ENCODE measurements around the gene OR2F1. TPM values are rescaled to one million over a fixed set of nuclear protein-coding genes. Genes with fewer than 3 reads are reported as not detected.

The OR2F1 gene
- total and polyA plus RNA-seq, 2 experiments from 2014 or later, result not detected

DNA sequence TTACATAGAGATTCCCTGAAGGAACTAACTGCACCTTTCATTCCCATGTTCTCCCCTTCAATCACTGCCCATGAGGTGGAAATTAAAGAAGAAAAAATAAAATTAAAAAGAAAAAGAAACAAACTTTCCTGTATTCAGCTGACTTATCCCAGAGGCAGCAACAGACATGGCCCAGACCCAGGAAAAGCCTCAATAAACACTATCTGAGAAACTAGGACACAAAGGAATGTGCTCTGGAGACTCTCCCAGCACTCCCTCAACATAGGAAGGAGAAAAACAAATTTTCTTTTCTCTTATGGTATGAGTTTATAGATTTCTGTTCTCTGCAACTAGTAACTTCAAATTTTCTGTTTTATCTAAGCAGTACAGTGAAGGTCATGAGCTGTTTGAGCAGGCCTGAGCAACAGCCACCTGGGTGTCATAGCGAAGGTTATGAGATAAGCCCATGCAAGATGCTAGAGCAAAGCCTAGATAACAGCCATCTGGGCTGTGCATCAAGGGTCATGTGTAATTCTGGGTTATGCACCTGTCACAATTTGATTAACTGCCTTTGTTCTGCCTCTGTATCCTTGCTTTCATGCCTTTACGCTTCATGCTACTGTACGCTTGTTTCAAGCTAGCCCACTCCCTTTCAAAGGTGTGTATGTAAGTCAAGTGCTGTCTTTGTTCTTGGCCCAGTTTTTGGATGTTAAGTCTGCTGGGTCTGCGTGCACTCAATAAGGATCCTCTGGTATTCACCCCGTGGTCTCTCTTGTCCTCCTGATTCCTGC, 34.5 kb downstream of the OR2F1 start:
- H3K27ac ChIP-seq, result peak overlapping the region; percentile 31
- no peaks in the 10 kb centered on the region for H3K36me3 ChIP-seq (replicated peaks; ENCODE audit: insufficient read depth, low read depth)
- no peaks in the 10 kb centered on the region for H3K4me1 ChIP-seq (ENCODE audit: insufficient read depth)
- H2AFZ ChIP-seq, result no peak overlapping the region
- DNase-seq (ENCODE audit: low spot score), result no peak
- H4K20me1 ChIP-seq (ENCODE audit: insufficient read depth, poor library complexity, severe bottlenecking), result no peaks in the 10 kb centered on the region
- H3K9me3 ChIP-seq (ENCODE audit: low read depth), result no peaks in the 10 kb centered on the region
- no peaks in the 10 kb centered on the region for H3K27me3 ChIP-seq
- H3K4me2 ChIP-seq, result no peak overlapping the region
- H3K79me2 ChIP-seq, result no peaks in the 10 kb centered on the region
- H3K4me3 ChIP-seq, result no peak overlapping the region
- TF ChIP-seq EZH2 (IDR thresholded peaks at IDR 0.05; ENCODE audit: borderline replicate concordance), result no peak
- TF ChIP-seq, protein P1, sequence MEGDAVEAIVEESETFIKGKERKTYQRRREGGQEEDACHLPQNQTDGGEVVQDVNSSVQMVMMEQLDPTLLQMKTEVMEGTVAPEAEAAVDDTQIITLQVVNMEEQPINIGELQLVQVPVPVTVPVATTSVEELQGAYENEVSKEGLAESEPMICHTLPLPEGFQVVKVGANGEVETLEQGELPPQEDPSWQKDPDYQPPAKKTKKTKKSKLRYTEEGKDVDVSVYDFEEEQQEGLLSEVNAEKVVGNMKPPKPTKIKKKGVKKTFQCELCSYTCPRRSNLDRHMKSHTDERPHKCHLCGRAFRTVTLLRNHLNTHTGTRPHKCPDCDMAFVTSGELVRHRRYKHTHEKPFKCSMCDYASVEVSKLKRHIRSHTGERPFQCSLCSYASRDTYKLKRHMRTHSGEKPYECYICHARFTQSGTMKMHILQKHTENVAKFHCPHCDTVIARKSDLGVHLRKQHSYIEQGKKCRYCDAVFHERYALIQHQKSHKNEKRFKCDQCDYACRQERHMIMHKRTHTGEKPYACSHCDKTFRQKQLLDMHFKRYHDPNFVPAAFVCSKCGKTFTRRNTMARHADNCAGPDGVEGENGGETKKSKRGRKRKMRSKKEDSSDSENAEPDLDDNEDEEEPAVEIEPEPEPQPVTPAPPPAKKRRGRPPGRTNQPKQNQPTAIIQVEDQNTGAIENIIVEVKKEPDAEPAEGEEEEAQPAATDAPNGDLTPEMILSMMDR (IDR thresholded peaks at IDR 0.05; ENCODE audit: poor library complexity), result no peak
- TF ChIP-seq EZH2phosphoT487 (IDR thresholded peaks at IDR 0.05; ENCODE audit: low read depth, severe bottlenecking, unreplicated experiment), result no peak
- 85% methylated on average over 5 of the region's 5 CpGs for WGBS (ENCODE audit: low lambda C conversion rate, missing lambda C conversion rate)
- no peaks in the 10 kb centered on the region for H3K9me2 ChIP-seq (replicated peaks; ENCODE audit: insufficient read depth)

DNA sequence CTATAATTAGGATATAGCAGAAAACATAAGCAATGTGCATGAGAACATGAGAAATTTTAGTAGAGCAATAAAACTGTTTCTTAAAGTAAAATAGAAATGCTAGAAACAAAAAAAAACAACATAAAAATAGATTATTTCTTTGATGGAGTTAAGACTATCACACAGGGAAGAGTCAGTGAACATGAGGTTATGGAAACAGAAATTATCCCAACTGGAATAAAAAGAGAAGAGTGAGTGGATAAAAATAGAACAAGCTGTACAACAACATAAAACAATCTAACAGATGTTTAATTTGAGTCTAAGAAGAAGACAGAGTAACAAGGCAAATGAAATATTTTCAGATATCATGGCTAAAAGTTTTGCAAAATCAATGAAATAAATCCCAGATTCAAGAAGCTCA, 38.0 kb downstream of the OR2F1 start:
- H3K9me2 ChIP-seq (replicated peaks; ENCODE audit: insufficient read depth), result no peaks in the 10 kb centered on the region
- H3K27me3 ChIP-seq, result no peaks in the 10 kb centered on the region
- H2AFZ ChIP-seq, result no peak overlapping the region
- TF ChIP-seq EZH2phosphoT487 (IDR thresholded peaks at IDR 0.05; ENCODE audit: low read depth, severe bottlenecking, unreplicated experiment), result no peak
- TF ChIP-seq EZH2 (IDR thresholded peaks at IDR 0.05; ENCODE audit: borderline replicate concordance), result no peak
- TF ChIP-seq, protein P1 (IDR thresholded peaks at IDR 0.05; ENCODE audit: poor library complexity), result no peak
- H3K79me2 ChIP-seq, result no peaks in the 10 kb centered on the region
- no peaks in the 10 kb centered on the region for H3K4me1 ChIP-seq (ENCODE audit: insufficient read depth)
- H3K4me3 ChIP-seq, result no peak overlapping the region
- H3K9me3 ChIP-seq (ENCODE audit: low read depth), result no peaks in the 10 kb centered on the region
- no peak for DNase-seq (ENCODE audit: low spot score)
- no peaks in the 10 kb centered on the region for H4K20me1 ChIP-seq (ENCODE audit: insufficient read depth, poor library complexity, severe bottlenecking)
- no peak overlapping the region for H3K4me2 ChIP-seq
- H3K27ac ChIP-seq, result no peak overlapping the region
- no peaks in the 10 kb centered on the region for H3K36me3 ChIP-seq (replicated peaks; ENCODE audit: insufficient read depth, low read depth)

DNA sequence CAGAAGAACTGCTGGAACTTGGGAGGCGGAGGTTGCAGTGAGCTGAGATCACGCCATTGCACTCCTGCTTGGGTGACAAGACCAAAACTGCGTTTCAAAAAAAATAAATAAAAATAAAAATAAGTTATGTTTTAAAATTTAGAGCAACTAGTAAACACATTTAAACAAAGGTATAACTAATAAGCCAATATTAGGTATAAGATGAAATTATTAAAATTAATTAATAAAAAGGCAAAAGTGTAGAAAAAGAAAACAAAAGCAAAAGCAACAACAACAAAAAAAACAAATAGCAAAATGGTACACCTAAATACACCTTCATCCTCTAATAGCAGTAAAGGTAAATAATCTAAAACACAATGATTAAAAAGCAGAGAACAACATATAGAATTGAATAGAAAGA, 39.3 kb downstream of the OR2F1 start:
- WGBS (ENCODE audit: low lambda C conversion rate, missing lambda C conversion rate), result 91% methylated on average over 3 of the region's 3 CpGs

More for the DNA sequence above, 39.3 kb downstream of the OR2F1 start:
- no peaks in the 10 kb centered on the region for H3K9me2 ChIP-seq (replicated peaks; ENCODE audit: insufficient read depth)
- no peak overlapping the region for H2AFZ ChIP-seq
- no peak for DNase-seq (ENCODE audit: low spot score)
- no peaks in the 10 kb centered on the region for H3K9me3 ChIP-seq (ENCODE audit: low read depth)
- TF ChIP-seq EZH2phosphoT487 (IDR thresholded peaks at IDR 0.05; ENCODE audit: low read depth, severe bottlenecking, unreplicated experiment), result no peak
- TF ChIP-seq, protein P1 (IDR thresholded peaks at IDR 0.05; ENCODE audit: poor library complexity), result no peak
- TF ChIP-seq EZH2 (IDR thresholded peaks at IDR 0.05; ENCODE audit: borderline replicate concordance), result no peak
- no peaks in the 10 kb centered on the region for H3K36me3 ChIP-seq (replicated peaks; ENCODE audit: insufficient read depth, low read depth)
- no peak overlapping the region for H3K4me3 ChIP-seq
- no peaks in the 10 kb centered on the region for H3K79me2 ChIP-seq
- no peaks in the 10 kb centered on the region for H4K20me1 ChIP-seq (ENCODE audit: insufficient read depth, poor library complexity, severe bottlenecking)
- H3K27me3 ChIP-seq, result no peaks in the 10 kb centered on the region
- no peak overlapping the region for H3K27ac ChIP-seq
- H3K4me1 ChIP-seq (ENCODE audit: insufficient read depth), result no peaks in the 10 kb centered on the region
- no peak overlapping the region for H3K4me2 ChIP-seq
